ENCODE results near the gene PDX1.
A peak's percentile ranks its signal among the peaks of the same experiment; 100 is the strongest.

PDX1 gene

GRCh38 chr13:27921421-27921960 is 1.7 kb downstream of the PDX1 start:
- Histone ChIP-seq H3K4me3 (replicated peaks; ENCODE audit: insufficient read depth, low read length) (peak overlapping the region; percentile 43), H3K27me3 (ENCODE audit: insufficient read depth, poor library complexity, severe bottlenecking) (peaks cover 96% of the 10 kb centered on the region), H3K27ac (replicated peaks) (no peak overlapping the region)
- TF ChIP-seq SPI1 (IDR thresholded peaks at IDR 0.05; ENCODE audit: borderline replicate concordance, low read depth) (no peak), GABPA (IDR thresholded peaks at IDR 0.05; ENCODE audit: low read depth) (no peak), POLR2AphosphoS5 (IDR thresholded peaks at IDR 0.05; ENCODE audit: low read depth) (no peak), REST (IDR thresholded peaks at IDR 0.05; ENCODE audit: insufficient replicate concordance, low read depth) (no peak), CTCF (IDR thresholded peaks at IDR 0.05; ENCODE audit: insufficient read depth, low read length) (no peak)
- peak in 1 of 2 experiments; percentile 14 for DNase-seq (ENCODE audit: low read depth in 1 of 2, low spot score in 1 of 2)

- no peak for DNase-seq (ENCODE audit: low read depth in 1 of 2, low spot score in 1 of 2)
- no peak for TF ChIP-seq POLR2AphosphoS5 (IDR thresholded peaks at IDR 0.05; ENCODE audit: low read depth)
- TF ChIP-seq SPI1 (IDR thresholded peaks at IDR 0.05; ENCODE audit: borderline replicate concordance, low read depth) = no peak
- TF ChIP-seq REST (IDR thresholded peaks at IDR 0.05; ENCODE audit: insufficient replicate concordance, low read depth) = no peak
- no peak for TF ChIP-seq CTCF (IDR thresholded peaks at IDR 0.05; ENCODE audit: insufficient read depth, low read length)
- TF ChIP-seq GABPA (IDR thresholded peaks at IDR 0.05; ENCODE audit: low read depth) = no peak
- no peak overlapping the region for H3K4me3 ChIP-seq (replicated peaks; ENCODE audit: insufficient read depth, low read length)
- H3K27me3 ChIP-seq (ENCODE audit: insufficient read depth, poor library complexity, severe bottlenecking) = peaks cover 96% of the 10 kb centered on the region
- no peak overlapping the region for H3K27ac ChIP-seq (replicated peaks)
Measured at GRCh38 chr13:27921961-27922882, 2.4 kb downstream of the PDX1 start.

- peaks cover 96% of the 10 kb centered on the region for H3K27me3 ChIP-seq (ENCODE audit: insufficient read depth, poor library complexity, severe bottlenecking)
- no peak overlapping the region for H3K4me3 ChIP-seq (replicated peaks; ENCODE audit: insufficient read depth, low read length)
- DNase-seq (ENCODE audit: low read depth in 1 of 2, low spot score in 1 of 2) = no peak
- H3K27ac ChIP-seq (replicated peaks) = no peak overlapping the region
- TF ChIP-seq SPI1 (IDR thresholded peaks at IDR 0.05; ENCODE audit: borderline replicate concordance, low read depth) (no peak), CTCF (IDR thresholded peaks at IDR 0.05; ENCODE audit: insufficient read depth, low read length) (no peak), GABPA (IDR thresholded peaks at IDR 0.05; ENCODE audit: low read depth) (no peak), REST (IDR thresholded peaks at IDR 0.05; ENCODE audit: insufficient replicate concordance, low read depth) (no peak), POLR2AphosphoS5 (IDR thresholded peaks at IDR 0.05; ENCODE audit: low read depth) (no peak)
Measured at GRCh38 chr13:27922883-27923612, 3.2 kb downstream of the PDX1 start.

Data from HL-60 (cell line).